ENCODE measurements around the gene RRP1B.

DNA sequence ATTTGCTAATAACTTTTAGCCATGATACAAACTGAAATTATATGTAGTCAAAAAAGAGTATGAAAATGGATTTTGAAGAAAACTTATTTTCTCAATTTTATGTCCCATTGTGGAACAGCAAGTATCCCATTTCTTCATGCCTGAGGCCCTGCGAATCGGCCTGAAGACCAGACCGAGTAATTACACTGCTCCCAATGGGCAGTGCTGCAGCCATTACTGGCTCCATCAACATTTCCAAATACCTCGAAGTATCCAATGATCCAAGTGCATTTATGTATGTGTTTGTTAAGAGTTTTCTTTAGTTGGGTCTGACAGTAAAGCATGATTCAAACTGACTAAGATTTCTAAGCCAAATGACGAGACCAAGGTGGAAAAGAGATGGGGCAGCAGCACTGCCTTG is 44.5 kb upstream of the RRP1B start:
- TF ChIP-seq, protein P1, sequence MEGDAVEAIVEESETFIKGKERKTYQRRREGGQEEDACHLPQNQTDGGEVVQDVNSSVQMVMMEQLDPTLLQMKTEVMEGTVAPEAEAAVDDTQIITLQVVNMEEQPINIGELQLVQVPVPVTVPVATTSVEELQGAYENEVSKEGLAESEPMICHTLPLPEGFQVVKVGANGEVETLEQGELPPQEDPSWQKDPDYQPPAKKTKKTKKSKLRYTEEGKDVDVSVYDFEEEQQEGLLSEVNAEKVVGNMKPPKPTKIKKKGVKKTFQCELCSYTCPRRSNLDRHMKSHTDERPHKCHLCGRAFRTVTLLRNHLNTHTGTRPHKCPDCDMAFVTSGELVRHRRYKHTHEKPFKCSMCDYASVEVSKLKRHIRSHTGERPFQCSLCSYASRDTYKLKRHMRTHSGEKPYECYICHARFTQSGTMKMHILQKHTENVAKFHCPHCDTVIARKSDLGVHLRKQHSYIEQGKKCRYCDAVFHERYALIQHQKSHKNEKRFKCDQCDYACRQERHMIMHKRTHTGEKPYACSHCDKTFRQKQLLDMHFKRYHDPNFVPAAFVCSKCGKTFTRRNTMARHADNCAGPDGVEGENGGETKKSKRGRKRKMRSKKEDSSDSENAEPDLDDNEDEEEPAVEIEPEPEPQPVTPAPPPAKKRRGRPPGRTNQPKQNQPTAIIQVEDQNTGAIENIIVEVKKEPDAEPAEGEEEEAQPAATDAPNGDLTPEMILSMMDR (conservative IDR thresholded peaks at IDR 0.05; ENCODE audit: low read depth, low read length), result no peak
- TF ChIP-seq EZH2 (IDR thresholded peaks at IDR 0.05; ENCODE audit: low read length, unreplicated experiment), result no peak

Data from PC-3 (cell line).